Activated CD4-positive, alpha-beta T cell treated with anti-CD3 and anti-CD28 coated beads, Interleukin-2, amount 50 U/mL, for 16 hours (primary cell): ENCODE results near the gene MESD.
"Not testable (repeated sequence)": the region's sequence is repeated elsewhere in the genome, so short reads cannot be mapped to it uniquely, and the experiment has no call there.

Experiments
- DNase-seq: peaks from one replicate; pipeline ENCODE4 v3.0.0-alpha.2; 2020

The MESD gene

GRCh38 chr15:80988148-80988796 is 1.3 kb downstream of the MESD start:
- DNase-seq = no peak

- no peak for DNase-seq
Measured at GRCh38 chr15:80986487-80986886, 3.1 kb downstream of the MESD start.

- DNase-seq = no peak
Measured at GRCh38 chr15:80985981-80986380, 3.6 kb downstream of the MESD start.

- DNase-seq = no peak
Measured at GRCh38 chr15:80984856-80985255, 4.8 kb downstream of the MESD start.

- DNase-seq = no peak
Measured at GRCh38 chr15:80982839-80983238, 6.8 kb downstream of the MESD start.

GRCh38 chr15:80982205-80982604 is 7.4 kb downstream of the MESD start:
- DNase-seq = no peak

- no peak for DNase-seq
Measured at GRCh38 chr15:80979538-80980200, 9.9 kb downstream of the MESD start.

GRCh38 chr15:80978685-80979329 is 10.8 kb downstream of the MESD start:
- no peak for DNase-seq

GRCh38 chr15:80977627-80978036 is 12.0 kb downstream of the MESD start:
- no peak for DNase-seq

- no peak for DNase-seq
Measured at GRCh38 chr15:80976851-80977250, 12.8 kb downstream of the MESD start.

- no peak for DNase-seq
Measured at GRCh38 chr15:80974914-80975313, 14.7 kb downstream of the MESD start.

- no peak for DNase-seq
Measured at GRCh38 chr15:80972276-80972675, 17.3 kb downstream of the MESD start.

GRCh38 chr15:80971143-80971542 is 18.5 kb downstream of the MESD start:
- no peak for DNase-seq

- no peak for DNase-seq
Measured at GRCh38 chr15:80970658-80971057, 19.0 kb downstream of the MESD start.

GRCh38 chr15:80970018-80970657 is 19.5 kb downstream of the MESD start:
- peak; percentile 71 for DNase-seq

GRCh38 chr15:80969316-80969715 is 20.3 kb downstream of the MESD start:
- DNase-seq = no peak

GRCh38 chr15:80967991-80968510 is 21.6 kb downstream of the MESD start:
- DNase-seq = no peak

GRCh38 chr15:80967451-80967850 is 22.2 kb downstream of the MESD start:
- no peak for DNase-seq

GRCh38 chr15:80966431-80967197 is 23.0 kb downstream of the MESD start:
- DNase-seq = no peak

- not testable (repeated sequence) for DNase-seq
Measured at GRCh38 chr15:80965454-80965853, 24.2 kb downstream of the MESD start.

- no peak for DNase-seq
Measured at GRCh38 chr15:80958818-80959495, 30.7 kb downstream of the MESD start.

- no peak for DNase-seq
Measured at GRCh38 chr15:80957976-80958375, 31.6 kb downstream of the MESD start.
